ENCODE measurements around the gene USP6NL. TPM values are rescaled to one million over a fixed set of nuclear protein-coding genes. Genes with fewer than 3 reads are reported as not detected.

Gene USP6NL
- total and polyA plus RNA-seq, 5 donors from 2014 or later = 0.46 to 2.8 (median 1.7) TPM

DNA sequence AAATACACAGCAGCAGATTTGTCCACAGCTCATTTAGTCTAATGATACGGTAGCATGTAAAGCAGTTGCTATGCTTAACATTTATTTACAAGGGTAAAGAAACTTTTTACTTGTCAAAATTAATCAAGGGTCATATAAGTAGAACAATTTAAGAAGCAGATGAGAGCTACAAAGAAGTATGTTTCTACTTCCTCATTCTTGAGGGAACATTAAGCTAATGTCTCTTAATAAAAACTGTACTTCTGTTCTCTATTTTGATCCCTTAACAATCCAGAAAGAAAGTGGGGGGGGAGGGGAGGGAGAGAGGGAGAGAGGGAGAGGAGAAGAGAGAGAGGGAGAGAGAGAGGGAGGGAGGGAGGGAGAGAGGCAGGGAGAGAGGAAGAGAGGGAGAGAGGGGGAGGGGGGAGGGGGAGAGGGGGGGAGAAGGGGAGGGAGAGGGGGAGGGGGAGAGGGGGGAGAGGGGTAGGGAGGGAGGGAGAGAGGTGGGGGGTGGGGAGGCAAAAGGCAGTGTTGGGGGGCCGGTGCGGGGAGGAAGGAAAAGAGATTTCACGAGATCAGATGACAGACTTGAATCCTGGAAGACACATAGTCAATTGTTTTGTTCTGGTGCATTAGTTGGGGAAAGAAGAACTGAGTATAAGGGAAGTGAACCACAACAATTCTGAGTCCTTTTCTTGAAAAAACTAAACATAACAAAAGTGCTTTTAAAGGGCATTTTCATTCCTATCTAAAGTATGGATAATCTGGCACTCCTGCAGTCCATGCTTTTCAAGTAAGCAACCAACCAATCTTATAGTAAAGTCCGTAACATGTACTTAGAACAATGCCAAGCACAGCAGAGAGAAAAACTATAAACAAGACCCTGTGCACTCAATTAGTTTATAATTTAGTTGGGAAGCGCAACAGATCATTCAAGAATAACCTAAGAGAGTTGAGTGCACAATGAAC, 128.0 kb downstream of the USP6NL start:
- no peaks in the 10 kb centered on the region for H3K4me1 ChIP-seq (ENCODE audit: control insufficient read depth, insufficient read depth, low read length, poor library complexity, severe bottlenecking)
- no peak for DNase-seq
- Mint-ChIP-seq H3K27ac (no peak overlapping the region), H3K4me3 (no peak overlapping the region), H3K9me3 (no peaks in the 10 kb centered on the region), H3K27me3 (peaks cover 6% of the 10 kb centered on the region), H3K36me3 (peaks cover 14% of the 10 kb centered on the region), H3K4me1 (peaks cover 0 to 12% (median 10%) of the 10 kb centered on the region in 4 donors)
- no peak overlapping the region for H3K27ac ChIP-seq (ENCODE audit: insufficient read depth, low read length, poor library complexity, severe bottlenecking)
- no peak for ATAC-seq (ENCODE audit: low read depth in 2 of 2)
- no peak overlapping the region for H3K4me3 ChIP-seq (ENCODE audit: low read depth, low read length)
- no peaks in the 10 kb centered on the region for H3K36me3 ChIP-seq (ENCODE audit: control insufficient read depth, insufficient read depth, low read length)
- H3K27me3 ChIP-seq (ENCODE audit: control insufficient read depth, insufficient read depth, low read length) = peaks cover 4% of the 10 kb centered on the region
- no peaks in the 10 kb centered on the region for H3K9me3 ChIP-seq (ENCODE audit: control insufficient read depth in 2 of 2, low read length in 2 of 2)

DNA sequence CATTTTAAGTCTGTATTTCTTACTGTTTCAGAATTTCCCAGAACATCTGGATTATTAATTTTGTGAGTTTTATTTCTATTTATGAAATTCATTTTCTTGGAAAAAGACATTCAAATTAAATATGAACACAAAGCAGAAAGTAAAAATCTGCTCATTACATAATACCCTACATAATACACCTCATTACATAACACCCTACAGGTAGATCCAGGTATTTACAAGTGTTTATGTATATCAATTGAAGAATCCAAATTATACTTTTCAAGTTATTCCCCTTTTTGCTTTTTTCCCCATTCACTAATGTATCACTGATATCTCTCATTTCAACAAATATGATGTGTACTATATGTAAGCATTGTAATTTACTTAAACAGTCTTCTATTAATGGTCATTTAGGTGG, 129.1 kb downstream of the USP6NL start:
- peaks cover 0 to 12% (median 10%) of the 10 kb centered on the region in 4 donors for H3K4me1 Mint-ChIP-seq
- H3K36me3 Mint-ChIP-seq = peaks cover 14% of the 10 kb centered on the region

DNA sequence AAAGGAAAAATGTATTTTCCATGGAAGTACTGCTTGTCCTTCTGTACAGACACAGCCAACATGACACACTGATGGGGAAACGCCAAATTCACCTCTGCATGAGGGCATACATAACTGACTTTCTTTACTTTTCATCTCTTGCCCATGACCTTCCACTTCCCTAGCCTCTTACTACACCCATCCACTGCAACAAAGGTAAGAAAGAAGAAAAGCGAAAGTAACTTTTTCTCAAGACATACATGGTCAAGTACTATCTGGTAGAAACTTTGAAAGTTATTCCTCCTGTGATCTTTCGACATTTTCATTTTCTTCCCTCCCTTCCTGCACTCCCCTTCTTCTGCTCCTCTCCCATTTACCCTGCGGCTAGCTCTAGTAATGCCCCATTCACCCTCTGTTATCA, 130.8 kb downstream of the USP6NL start:
- DNase-seq (peak in 1 of 3 donors; percentile 15), ATAC-seq (ENCODE audit: low read depth in 2 of 2) (peak in 1 of 2 donors; percentile 28)
- H3K9me3 Mint-ChIP-seq = no peaks in the 10 kb centered on the region
- no peak overlapping the region for H3K27ac ChIP-seq (ENCODE audit: insufficient read depth, low read length, poor library complexity, severe bottlenecking)
- peaks cover 4% of the 10 kb centered on the region for H3K27me3 ChIP-seq (ENCODE audit: control insufficient read depth, insufficient read depth, low read length)
- H3K4me1 Mint-ChIP-seq = peaks cover 0 to 12% (median 10%) of the 10 kb centered on the region in 4 donors
- no peaks in the 10 kb centered on the region for H3K4me1 ChIP-seq (ENCODE audit: control insufficient read depth, insufficient read depth, low read length, poor library complexity, severe bottlenecking)
- H3K4me3 Mint-ChIP-seq = peak overlapping the region in 2 of 4 donors; percentile 12 to 16
- no peak overlapping the region for H3K4me3 ChIP-seq (ENCODE audit: low read depth, low read length)
- no peaks in the 10 kb centered on the region for H3K27me3 Mint-ChIP-seq
- no peaks in the 10 kb centered on the region for H3K9me3 ChIP-seq (ENCODE audit: control insufficient read depth in 2 of 2, low read length in 2 of 2)
- peaks cover 14% of the 10 kb centered on the region for H3K36me3 Mint-ChIP-seq
- H3K36me3 ChIP-seq (ENCODE audit: control insufficient read depth, insufficient read depth, low read length) = no peaks in the 10 kb centered on the region
- peak overlapping the region in 1 of 3 donors; percentile 21 for H3K27ac Mint-ChIP-seq

More for the DNA sequence above, 129.1 kb downstream of the USP6NL start:
- Mint-ChIP-seq H3K9me3 (no peaks in the 10 kb centered on the region), H3K27me3 (peaks cover 6% of the 10 kb centered on the region), H3K4me3 (no peak overlapping the region), H3K27ac (no peak overlapping the region)
- Histone ChIP-seq H3K27ac (ENCODE audit: insufficient read depth, low read length, poor library complexity, severe bottlenecking) (no peak overlapping the region), H3K4me3 (ENCODE audit: low read depth, low read length) (no peak overlapping the region), H3K9me3 (ENCODE audit: control insufficient read depth in 2 of 2, low read length in 2 of 2) (no peaks in the 10 kb centered on the region), H3K36me3 (ENCODE audit: control insufficient read depth, insufficient read depth, low read length) (no peaks in the 10 kb centered on the region), H3K27me3 (ENCODE audit: control insufficient read depth, insufficient read depth, low read length) (peaks cover 4% of the 10 kb centered on the region), H3K4me1 (ENCODE audit: control insufficient read depth, insufficient read depth, low read length, poor library complexity, severe bottlenecking) (no peaks in the 10 kb centered on the region)
- ATAC-seq (ENCODE audit: low read depth in 2 of 2) = no peak
- DNase-seq = no peak

DNA sequence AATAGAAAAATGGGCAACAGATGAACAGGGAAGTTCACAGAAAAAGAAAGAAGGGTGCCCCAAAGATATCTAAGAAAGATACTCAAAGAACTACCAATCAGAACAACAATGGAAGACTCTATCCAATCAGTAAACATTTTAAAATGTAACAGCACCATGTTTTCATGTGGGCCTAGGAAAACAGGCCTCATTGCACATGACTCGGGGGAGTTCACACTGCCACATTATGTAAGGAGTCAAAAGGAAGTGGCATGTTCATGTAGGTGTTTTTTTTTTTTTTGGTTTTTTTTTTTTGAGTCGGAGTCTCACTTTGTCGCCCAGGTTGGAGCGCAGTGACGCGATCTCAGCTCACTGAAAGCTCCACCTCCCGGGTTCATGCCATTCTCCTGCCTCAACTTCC, 132.2 kb downstream of the USP6NL start:
- Histone ChIP-seq H3K36me3 (ENCODE audit: control insufficient read depth, insufficient read depth, low read length) (no peaks in the 10 kb centered on the region), H3K27me3 (ENCODE audit: control insufficient read depth, insufficient read depth, low read length) (peaks cover 2% of the 10 kb centered on the region), H3K4me3 (ENCODE audit: low read depth, low read length) (no peak overlapping the region), H3K27ac (ENCODE audit: insufficient read depth, low read length, poor library complexity, severe bottlenecking) (no peak overlapping the region), H3K9me3 (ENCODE audit: control insufficient read depth in 2 of 2, low read length in 2 of 2) (no peaks in the 10 kb centered on the region), H3K4me1 (ENCODE audit: control insufficient read depth, insufficient read depth, low read length, poor library complexity, severe bottlenecking) (no peaks in the 10 kb centered on the region)
- Mint-ChIP-seq H3K36me3 (peaks cover 10% of the 10 kb centered on the region), H3K4me3 (peak overlapping the region in 1 of 4 donors; percentile 5), H3K27ac (no peak overlapping the region), H3K9me3 (no peaks in the 10 kb centered on the region), H3K27me3 (peaks cover 5% of the 10 kb centered on the region), H3K4me1 (peaks cover 0 to 12% (median 10%) of the 10 kb centered on the region in 4 donors)
- ATAC-seq (ENCODE audit: low read depth in 2 of 2) = no peak
- no peak for DNase-seq

DNA sequence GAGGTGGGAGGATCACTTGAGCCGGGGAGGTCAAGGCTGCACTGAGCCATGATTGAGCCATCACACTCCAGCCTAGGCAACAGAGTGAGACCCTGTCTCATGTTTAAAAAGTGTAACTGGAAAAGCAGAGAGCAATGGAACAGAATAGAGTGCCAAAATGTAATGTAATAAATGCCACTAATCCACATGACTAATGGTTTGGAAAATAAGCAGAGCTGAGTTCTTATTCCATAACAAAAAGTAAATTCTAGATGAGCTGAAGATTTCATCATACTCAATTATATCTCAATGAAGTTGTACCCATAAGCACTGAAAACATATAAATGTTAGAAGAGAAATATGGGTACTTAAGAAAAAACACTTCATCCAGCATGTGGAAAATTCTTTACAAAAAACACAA, 132.6 kb downstream of the USP6NL start:
- Mint-ChIP-seq H3K36me3 (peaks cover 10% of the 10 kb centered on the region), H3K27me3 (peaks cover 5% of the 10 kb centered on the region), H3K9me3 (no peaks in the 10 kb centered on the region), H3K4me1 (peaks cover 0 to 12% (median 10%) of the 10 kb centered on the region in 4 donors), H3K27ac (no peak overlapping the region), H3K4me3 (no peak overlapping the region)
- Histone ChIP-seq H3K4me1 (ENCODE audit: control insufficient read depth, insufficient read depth, low read length, poor library complexity, severe bottlenecking) (no peaks in the 10 kb centered on the region), H3K4me3 (ENCODE audit: low read depth, low read length) (no peak overlapping the region), H3K27me3 (ENCODE audit: control insufficient read depth, insufficient read depth, low read length) (peaks cover 2% of the 10 kb centered on the region), H3K9me3 (ENCODE audit: control insufficient read depth in 2 of 2, low read length in 2 of 2) (no peaks in the 10 kb centered on the region), H3K27ac (ENCODE audit: insufficient read depth, low read length, poor library complexity, severe bottlenecking) (no peak overlapping the region), H3K36me3 (ENCODE audit: control insufficient read depth, insufficient read depth, low read length) (no peaks in the 10 kb centered on the region)
- DNase-seq (no peak), ATAC-seq (ENCODE audit: low read depth in 2 of 2) (no peak)

DNA sequence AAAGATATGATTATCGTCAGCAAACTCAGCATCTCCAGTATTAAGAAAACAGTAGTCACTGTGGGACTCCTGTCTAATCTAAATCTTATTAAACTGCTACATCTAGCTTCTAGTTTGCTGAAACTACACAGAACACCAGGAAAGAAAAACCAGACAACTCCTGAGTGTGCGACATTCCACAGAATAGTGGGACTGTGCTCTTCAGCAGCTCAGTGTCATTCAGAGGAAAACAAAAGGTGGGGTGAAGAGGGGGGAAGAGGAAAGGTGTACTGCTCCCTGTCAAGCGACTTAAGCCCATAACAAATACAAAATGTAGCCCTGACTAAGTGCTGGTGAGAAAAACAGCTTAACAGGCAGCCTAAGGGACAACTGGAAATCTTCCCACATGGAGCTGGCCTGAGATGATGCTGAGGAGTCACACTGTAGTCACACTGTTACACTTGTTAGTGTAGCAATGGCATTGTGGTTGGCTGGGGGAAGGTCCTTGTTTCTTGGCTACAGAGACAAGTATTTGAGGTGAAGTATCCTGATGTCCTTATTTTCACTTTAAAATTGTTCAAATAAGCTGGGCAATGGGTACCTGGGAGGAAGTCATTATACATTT, 135.5 kb downstream of the USP6NL start:
- Mint-ChIP-seq H3K4me3 (no peak overlapping the region), H3K27me3 (peaks cover 5% of the 10 kb centered on the region), H3K4me1 (peaks cover 0 to 11% (median 6%) of the 10 kb centered on the region in 4 donors), H3K9me3 (no peaks in the 10 kb centered on the region), H3K27ac (no peak overlapping the region), H3K36me3 (peaks cover 9% of the 10 kb centered on the region)
- H3K27me3 ChIP-seq (ENCODE audit: control insufficient read depth, insufficient read depth, low read length) = peaks cover 2% of the 10 kb centered on the region
- no peaks in the 10 kb centered on the region for H3K36me3 ChIP-seq (ENCODE audit: control insufficient read depth, insufficient read depth, low read length)
- no peak for ATAC-seq (ENCODE audit: low read depth in 2 of 2)
- no peak for DNase-seq
- H3K4me1 ChIP-seq (ENCODE audit: control insufficient read depth, insufficient read depth, low read length, poor library complexity, severe bottlenecking) = no peaks in the 10 kb centered on the region
- no peak overlapping the region for H3K27ac ChIP-seq (ENCODE audit: insufficient read depth, low read length, poor library complexity, severe bottlenecking)
- no peak overlapping the region for H3K4me3 ChIP-seq (ENCODE audit: low read depth, low read length)
- H3K9me3 ChIP-seq (ENCODE audit: control insufficient read depth in 2 of 2, low read length in 2 of 2) = no peaks in the 10 kb centered on the region

DNA sequence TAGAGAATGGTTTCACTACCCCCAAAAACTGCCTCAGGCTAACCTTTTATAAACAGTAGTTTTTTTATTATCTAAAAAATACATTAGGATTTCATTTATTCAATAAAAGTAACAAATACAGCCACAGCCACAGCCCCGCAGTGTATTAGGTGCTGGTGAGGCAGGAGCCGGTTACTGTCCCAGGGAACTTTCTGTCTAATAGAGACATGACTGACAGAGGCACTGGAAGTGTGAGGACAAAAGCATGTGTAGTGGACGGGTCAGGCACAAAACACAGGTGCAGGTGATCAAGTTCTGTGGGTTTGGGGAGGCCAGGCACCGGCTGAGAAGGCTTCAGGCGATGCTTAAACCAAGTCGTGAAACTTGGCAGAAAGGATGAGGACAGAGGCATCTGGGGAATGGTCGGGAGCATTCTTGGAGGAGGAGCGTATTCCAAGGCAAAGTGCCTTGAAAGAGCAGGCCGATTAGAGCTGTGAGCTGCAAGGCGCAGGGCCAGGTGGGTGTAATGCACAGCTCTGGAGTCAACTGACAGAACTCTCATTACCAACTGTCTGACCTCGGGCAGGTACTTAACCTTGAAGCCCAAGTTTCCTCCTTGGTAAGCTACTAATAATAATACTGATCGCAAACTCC, 138.2 kb downstream of the USP6NL start:
- Histone ChIP-seq H3K9me3 (ENCODE audit: control insufficient read depth in 2 of 2, low read length in 2 of 2) (no peaks in the 10 kb centered on the region), H3K4me1 (ENCODE audit: control insufficient read depth, insufficient read depth, low read length, poor library complexity, severe bottlenecking) (no peaks in the 10 kb centered on the region), H3K27ac (ENCODE audit: insufficient read depth, low read length, poor library complexity, severe bottlenecking) (no peak overlapping the region), H3K27me3 (ENCODE audit: control insufficient read depth, insufficient read depth, low read length) (no peaks in the 10 kb centered on the region), H3K36me3 (ENCODE audit: control insufficient read depth, insufficient read depth, low read length) (no peaks in the 10 kb centered on the region), H3K4me3 (ENCODE audit: low read depth, low read length) (no peak overlapping the region)
- H3K36me3 Mint-ChIP-seq = no peaks in the 10 kb centered on the region
- peaks cover 0 to 1% (median 0%) of the 10 kb centered on the region in 4 donors for H3K4me1 Mint-ChIP-seq
- H3K27ac Mint-ChIP-seq = no peak overlapping the region
- ATAC-seq (ENCODE audit: low read depth in 2 of 2) (no peak), DNase-seq (no peak)
- H3K9me3 Mint-ChIP-seq = no peaks in the 10 kb centered on the region
- peaks cover 5% of the 10 kb centered on the region for H3K27me3 Mint-ChIP-seq
- H3K4me3 Mint-ChIP-seq = no peak overlapping the region

All from CD4-positive, CD25-positive, alpha-beta regulatory T cell (primary cell).